Measurements from ENCODE around the gene RNASEH2B. TPM values are rescaled to one million over a fixed set of nuclear protein-coding genes. Genes with fewer than 3 reads are reported as not detected.

Gene RNASEH2B
- total RNA-seq, 1 donor from 2014 or later, result 23.6 TPM

DNA sequence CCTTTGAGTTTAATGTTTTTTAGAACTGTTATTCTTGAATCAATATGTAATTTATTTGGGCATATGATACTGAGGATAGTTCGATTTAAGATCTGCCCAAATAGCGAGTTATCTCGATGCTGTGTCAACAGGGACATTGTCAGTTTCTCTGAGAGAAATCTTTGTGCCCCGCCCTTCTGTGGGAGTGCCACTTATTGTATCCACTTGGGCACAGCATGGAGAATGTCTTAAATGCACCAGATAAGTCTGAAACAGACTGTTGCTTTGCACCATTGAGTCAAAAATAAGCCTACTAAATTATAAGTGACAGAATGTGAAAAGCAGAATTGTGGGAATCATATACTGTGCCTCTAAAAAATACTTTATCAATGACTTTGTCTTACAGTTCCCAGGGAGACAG, 45.6 kb downstream of the RNASEH2B start:
- TF ChIP-seq CTCF (IDR thresholded peaks at IDR 0.05; ENCODE audit: insufficient read depth, low read depth, low read length) (no peak), EZH2 (IDR thresholded peaks at IDR 0.05; ENCODE audit: insufficient read depth, low read length) (no peak)
- no peaks in the 10 kb centered on the region for H4K20me1 ChIP-seq (ENCODE audit: insufficient read depth, low read length)
- H3K9ac ChIP-seq (ENCODE audit: low read length), result no peak overlapping the region
- H3K4me2 ChIP-seq (ENCODE audit: low read length), result no peak overlapping the region
- no peaks in the 10 kb centered on the region for H3K27me3 ChIP-seq (ENCODE audit: insufficient read depth, low read length)
- no peaks in the 10 kb centered on the region for H3K36me3 ChIP-seq (ENCODE audit: insufficient read depth, low read length)
- Mint-ChIP-seq H3K4me3 (ENCODE audit: unreplicated experiment) (no peak overlapping the region), H3K4me1 (ENCODE audit: low read depth, unreplicated experiment) (no peaks in the 10 kb centered on the region), H3K27me3 (ENCODE audit: low read depth, unreplicated experiment) (no peaks in the 10 kb centered on the region), H3K36me3 (ENCODE audit: low read depth, unreplicated experiment) (peaks cover 3% of the 10 kb centered on the region), H3K9me3 (ENCODE audit: unreplicated experiment) (no peaks in the 10 kb centered on the region), H3K27ac (ENCODE audit: unreplicated experiment) (no peak overlapping the region)
- no peak overlapping the region for H3K4me3 ChIP-seq (ENCODE audit: insufficient read depth, low read depth, low read length)
- H2AFZ ChIP-seq (ENCODE audit: low read depth, low read length), result no peak overlapping the region
- no peaks in the 10 kb centered on the region for H3K79me2 ChIP-seq (ENCODE audit: insufficient read depth, low read length)
- no peaks in the 10 kb centered on the region for H3K4me1 ChIP-seq (ENCODE audit: insufficient read depth, low read length)
- no peak overlapping the region for H3K27ac ChIP-seq (ENCODE audit: low read depth, low read length)
- H3K9me3 ChIP-seq (ENCODE audit: insufficient read depth, low read depth, low read length), result no peaks in the 10 kb centered on the region
- DNase-seq (ENCODE audit: low read depth) (no peak), FAIRE-seq (no peak)

DNA sequence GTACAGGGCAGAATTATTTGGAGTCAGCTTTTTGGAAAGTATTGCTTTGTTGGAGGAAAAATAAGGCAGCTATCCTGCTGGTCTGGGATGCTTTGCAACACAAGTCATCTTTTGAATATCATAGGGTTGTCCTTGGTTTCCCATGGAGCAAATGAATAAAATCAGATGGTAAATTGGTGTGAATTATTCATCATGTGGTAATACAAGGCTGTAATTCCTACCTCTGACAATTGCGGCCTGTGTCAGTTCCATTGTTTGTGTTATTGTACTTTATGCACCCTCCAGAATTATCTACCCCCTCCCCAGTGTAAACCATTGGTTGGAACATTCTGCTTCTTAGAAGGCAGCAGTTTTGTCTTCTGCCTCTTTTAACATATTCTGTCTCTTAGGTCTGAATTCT, 46.2 kb downstream of the RNASEH2B start:
- H3K79me2 ChIP-seq (ENCODE audit: insufficient read depth, low read length), result no peaks in the 10 kb centered on the region

More for the DNA sequence above, 46.2 kb downstream of the RNASEH2B start:
- no peaks in the 10 kb centered on the region for H3K27me3 Mint-ChIP-seq (ENCODE audit: low read depth, unreplicated experiment)
- H3K9me3 ChIP-seq (ENCODE audit: insufficient read depth, low read depth, low read length), result no peaks in the 10 kb centered on the region
- no peaks in the 10 kb centered on the region for H3K4me1 Mint-ChIP-seq (ENCODE audit: low read depth, unreplicated experiment)
- no peak overlapping the region for H3K4me3 Mint-ChIP-seq (ENCODE audit: unreplicated experiment)
- no peak for DNase-seq (ENCODE audit: low read depth)
- H3K4me2 ChIP-seq (ENCODE audit: low read length), result no peak overlapping the region
- peaks cover 3% of the 10 kb centered on the region for H3K36me3 Mint-ChIP-seq (ENCODE audit: low read depth, unreplicated experiment)
- H3K27ac Mint-ChIP-seq (ENCODE audit: unreplicated experiment), result no peak overlapping the region
- no peaks in the 10 kb centered on the region for H3K36me3 ChIP-seq (ENCODE audit: insufficient read depth, low read length)
- no peaks in the 10 kb centered on the region for H4K20me1 ChIP-seq (ENCODE audit: insufficient read depth, low read length)
- H3K4me1 ChIP-seq (ENCODE audit: insufficient read depth, low read length), result no peaks in the 10 kb centered on the region
- no peaks in the 10 kb centered on the region for H3K9me3 Mint-ChIP-seq (ENCODE audit: unreplicated experiment)
- H3K4me3 ChIP-seq (ENCODE audit: insufficient read depth, low read depth, low read length), result no peak overlapping the region
- no peak overlapping the region for H3K9ac ChIP-seq (ENCODE audit: low read length)
- no peak for FAIRE-seq
- H3K27ac ChIP-seq (ENCODE audit: low read depth, low read length), result no peak overlapping the region
- H3K27me3 ChIP-seq (ENCODE audit: insufficient read depth, low read length), result no peaks in the 10 kb centered on the region
- no peak overlapping the region for H2AFZ ChIP-seq (ENCODE audit: low read depth, low read length)
- no peak for TF ChIP-seq CTCF (IDR thresholded peaks at IDR 0.05; ENCODE audit: insufficient read depth, low read depth, low read length)
- no peak for TF ChIP-seq EZH2 (IDR thresholded peaks at IDR 0.05; ENCODE audit: insufficient read depth, low read length)
